Suprapubic skin (tissue), 4 donors: Measurements from ENCODE around the gene ITPR2. TPM values are rescaled to one million over a fixed set of nuclear protein-coding genes. Genes with fewer than 3 reads are reported as not detected.

Experiments used
- DNase-seq, 2 donors: peaks; one replicate each; pipeline ENCODE4 v3.0.0-alpha.2; 2019; ENCODE audit warnings: low spot score in 2 of 2
- H3K27ac ChIP-seq: fragments of 200-600 bp; sonication (generic); one replicate; pipeline ENCODE4 v1.5.1; 2019
- H3K27me3 ChIP-seq: fragments of 200-600 bp; sonication (generic); one replicate; pipeline ENCODE4 v1.5.1; 2019
- H3K36me3 ChIP-seq: fragments of 200-600 bp; sonication (generic); one replicate; pipeline ENCODE4 v1.5.1; 2019
- H3K4me1 ChIP-seq: fragments of 200-600 bp; sonication (generic); one replicate; pipeline ENCODE4 v1.5.1; 2019
- H3K4me3 ChIP-seq: fragments of 200-600 bp; sonication (generic); one replicate; pipeline ENCODE4 v1.5.1; 2019; ENCODE audit warnings: mild to moderate bottlenecking
- H3K9me3 ChIP-seq: fragments of 200-600 bp; sonication (generic); one replicate; pipeline ENCODE4 v1.5.1; 2019
- EP300 ChIP-seq: sonication (generic); formaldehyde crosslinking; IDR thresholded peaks from one replicate; pipeline ENCODE4 v1.6.1; 2017; ENCODE audit warnings: antibody characterized with exemption
- POLR2A ChIP-seq, 2 donors: fragments of 450-650 bp; IDR thresholded peaks; one replicate each; pipeline ENCODE4 v1.6.1; 2017; ENCODE audit warnings: antibody characterized with exemption in 2 of 2, mild to moderate bottlenecking in 2 of 2, moderate library complexity in 2 of 2
- POLR2AphosphoS5 ChIP-seq, 3 donors: sonication (generic); formaldehyde crosslinking; IDR thresholded peaks; one replicate each; pipeline ENCODE4 v1.6.1; 2017; ENCODE audit warnings: antibody characterized with exemption in 3 of 3
- WGBS: methylation state at CpG from one replicate; pipeline ENCODE4 v1.1.5; 2018; 5-methylcytosine and 5-hydroxymethylcytosine counted together
- total RNA-seq, 4 donors: library from RNA; depleted of rRNA; stranded (reverse); fragments of >200 nt; gene quantifications; one replicate each; pipeline ENCODE4 v1.1.0, GENCODE V29; 2016
- TF ChIP-seq, protein P1 (sequence below), 2 donors: fragments of 200-600 bp in 1 of 2; fragments of 450-650 bp in 1 of 2; sonication (generic) in 1 of 2; IDR thresholded peaks; one replicate each; pipeline ENCODE4 v1.5.1; 2016 to 2019; ENCODE audit warnings: antibody characterized with exemption in 2 of 2, mild to moderate bottlenecking in 1 of 2, moderate library complexity in 1 of 2

Gene ITPR2
- total RNA-seq, 4 donors from 2014 or later: 59.6 to 159 (median 72.1) TPM

DNA sequence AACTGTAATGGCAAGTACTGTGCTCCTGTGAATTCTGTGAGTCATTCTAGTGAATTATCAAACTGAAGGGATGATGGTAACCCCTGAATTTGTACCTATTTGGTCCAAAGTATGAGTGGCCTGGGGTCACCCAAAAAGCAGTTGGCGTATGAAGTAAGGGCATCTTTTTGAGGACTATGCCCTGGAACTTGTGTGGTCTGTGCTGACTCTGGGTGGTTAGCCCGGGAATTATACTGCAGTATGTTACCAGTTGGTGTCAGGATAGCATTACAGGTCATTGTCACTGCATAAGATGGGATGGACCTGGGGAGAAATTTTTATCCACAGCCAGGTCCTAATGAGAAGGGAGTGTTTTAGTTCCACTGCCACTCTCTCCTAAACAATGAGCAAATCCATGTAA, 462.9 kb downstream of the ITPR2 start:
- Histone ChIP-seq H3K36me3 (peaks cover 4% of the 10 kb centered on the region), H3K27me3 (no peaks in the 10 kb centered on the region), H3K9me3 (no peaks in the 10 kb centered on the region), H3K4me1 (no peaks in the 10 kb centered on the region), H3K27ac (no peak overlapping the region), H3K4me3 (no peak overlapping the region)
- 91% methylated on average over 2 of the region's 2 CpGs for WGBS
- no peak for TF ChIP-seq POLR2A (IDR thresholded peaks at IDR 0.05)
- TF ChIP-seq, protein P1, sequence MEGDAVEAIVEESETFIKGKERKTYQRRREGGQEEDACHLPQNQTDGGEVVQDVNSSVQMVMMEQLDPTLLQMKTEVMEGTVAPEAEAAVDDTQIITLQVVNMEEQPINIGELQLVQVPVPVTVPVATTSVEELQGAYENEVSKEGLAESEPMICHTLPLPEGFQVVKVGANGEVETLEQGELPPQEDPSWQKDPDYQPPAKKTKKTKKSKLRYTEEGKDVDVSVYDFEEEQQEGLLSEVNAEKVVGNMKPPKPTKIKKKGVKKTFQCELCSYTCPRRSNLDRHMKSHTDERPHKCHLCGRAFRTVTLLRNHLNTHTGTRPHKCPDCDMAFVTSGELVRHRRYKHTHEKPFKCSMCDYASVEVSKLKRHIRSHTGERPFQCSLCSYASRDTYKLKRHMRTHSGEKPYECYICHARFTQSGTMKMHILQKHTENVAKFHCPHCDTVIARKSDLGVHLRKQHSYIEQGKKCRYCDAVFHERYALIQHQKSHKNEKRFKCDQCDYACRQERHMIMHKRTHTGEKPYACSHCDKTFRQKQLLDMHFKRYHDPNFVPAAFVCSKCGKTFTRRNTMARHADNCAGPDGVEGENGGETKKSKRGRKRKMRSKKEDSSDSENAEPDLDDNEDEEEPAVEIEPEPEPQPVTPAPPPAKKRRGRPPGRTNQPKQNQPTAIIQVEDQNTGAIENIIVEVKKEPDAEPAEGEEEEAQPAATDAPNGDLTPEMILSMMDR (IDR thresholded peaks at IDR 0.05): no peak
- no peak for TF ChIP-seq EP300
- TF ChIP-seq POLR2AphosphoS5 (IDR thresholded peaks at IDR 0.05): no peak
- no peak for DNase-seq

DNA sequence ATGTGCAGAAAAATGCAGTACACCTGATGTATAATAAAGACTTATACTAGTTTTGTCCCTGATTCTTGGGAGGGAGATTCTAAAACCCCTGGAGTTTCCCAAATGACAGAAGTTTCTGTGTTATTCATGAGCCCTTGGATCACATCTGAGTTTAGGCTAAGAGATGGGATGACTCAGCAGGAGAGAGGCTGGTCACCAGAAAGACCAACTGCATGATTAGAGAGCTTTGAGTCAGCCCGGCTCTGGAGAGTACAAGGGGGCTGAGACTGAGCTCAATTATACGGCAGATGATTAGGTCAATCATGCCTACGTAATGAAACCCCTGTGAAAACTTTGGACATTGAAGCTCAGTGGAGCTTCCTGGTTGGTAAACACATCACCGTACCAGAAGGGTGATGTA, 463.4 kb downstream of the ITPR2 start:
- no peak for DNase-seq
- Histone ChIP-seq H3K4me3 (no peak overlapping the region), H3K36me3 (peaks cover 4% of the 10 kb centered on the region), H3K27me3 (no peaks in the 10 kb centered on the region), H3K9me3 (no peaks in the 10 kb centered on the region), H3K4me1 (no peaks in the 10 kb centered on the region), H3K27ac (no peak overlapping the region)
- no peak for TF ChIP-seq POLR2AphosphoS5 (IDR thresholded peaks at IDR 0.05)
- no peak for TF ChIP-seq EP300
- TF ChIP-seq, protein P1 (IDR thresholded peaks at IDR 0.05): no peak
- no peak for TF ChIP-seq POLR2A (IDR thresholded peaks at IDR 0.05)
- WGBS: 70% methylated on average over 4 of the region's 4 CpGs

DNA sequence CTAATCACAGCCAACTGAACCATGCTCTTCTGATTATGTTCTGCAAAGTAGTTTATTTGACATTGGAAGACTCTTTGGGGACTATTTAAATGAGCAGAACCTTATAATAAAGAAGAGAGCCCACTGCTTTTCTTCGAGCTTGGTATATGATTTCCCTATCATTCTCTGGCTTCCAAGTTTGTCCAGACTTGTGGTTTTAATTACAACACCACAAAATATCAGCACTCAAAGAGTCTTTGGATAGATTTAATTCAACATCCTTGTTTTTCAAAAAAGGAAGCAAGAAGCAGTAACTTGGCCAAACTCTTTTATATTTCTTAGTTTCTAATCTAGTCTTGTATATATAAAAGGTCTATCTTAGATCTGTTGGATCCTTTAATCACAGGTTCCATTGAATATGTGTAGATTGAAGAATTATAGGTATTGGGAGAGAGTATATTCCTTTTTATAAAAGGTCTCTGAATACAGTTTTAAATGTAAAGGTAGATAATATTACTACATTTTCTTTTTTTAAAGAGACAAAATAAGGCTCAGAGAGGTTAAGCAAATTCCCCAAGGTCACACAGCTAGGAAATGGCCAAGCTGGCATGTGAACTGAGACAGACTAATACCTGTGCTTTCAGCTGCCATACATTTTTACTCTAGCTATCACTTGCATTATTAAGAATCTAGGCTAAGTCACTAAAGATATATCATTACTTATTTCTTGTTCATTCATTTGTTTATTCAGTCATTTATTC, 464.8 kb downstream of the ITPR2 start:
- H3K9me3 ChIP-seq: no peaks in the 10 kb centered on the region
- H3K4me3 ChIP-seq: no peak overlapping the region
- H3K27me3 ChIP-seq: no peaks in the 10 kb centered on the region
- no peak overlapping the region for H3K27ac ChIP-seq
- no peaks in the 10 kb centered on the region for H3K4me1 ChIP-seq
- 76% methylated on average over 1 of the region's 1 CpG for WGBS
- peaks cover 4% of the 10 kb centered on the region for H3K36me3 ChIP-seq
- TF ChIP-seq POLR2AphosphoS5 (IDR thresholded peaks at IDR 0.05): no peak
- TF ChIP-seq POLR2A (IDR thresholded peaks at IDR 0.05): no peak
- TF ChIP-seq, protein P1 (IDR thresholded peaks at IDR 0.05): no peak
- no peak for TF ChIP-seq EP300
- no peak for DNase-seq

DNA sequence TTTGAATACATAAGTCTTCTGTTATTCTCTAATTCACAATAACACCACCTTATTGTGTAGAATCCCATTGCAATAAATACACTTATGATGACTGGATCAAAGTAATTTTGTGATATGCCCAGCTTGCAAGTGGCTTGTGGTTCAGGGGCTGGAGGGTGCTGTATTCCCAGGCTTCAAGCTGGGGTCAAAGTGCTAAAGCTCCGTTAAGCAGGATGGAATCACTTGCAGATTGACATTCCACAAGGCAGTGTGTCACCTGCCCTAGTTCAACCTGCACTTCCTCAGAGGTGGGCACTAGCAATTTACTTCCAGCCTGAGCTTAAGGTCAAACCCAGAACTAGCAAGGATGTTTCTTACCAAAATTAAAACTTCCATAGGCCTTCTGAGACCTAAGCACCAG, 471.0 kb downstream of the ITPR2 start:
- Histone ChIP-seq H3K27ac (no peak overlapping the region), H3K4me3 (no peak overlapping the region), H3K36me3 (no peaks in the 10 kb centered on the region), H3K4me1 (no peaks in the 10 kb centered on the region), H3K27me3 (no peaks in the 10 kb centered on the region), H3K9me3 (no peaks in the 10 kb centered on the region)
- 86% methylated on average over 1 of the region's 1 CpG for WGBS
- TF ChIP-seq POLR2A (IDR thresholded peaks at IDR 0.05): no peak
- TF ChIP-seq, protein P1 (IDR thresholded peaks at IDR 0.05): no peak
- TF ChIP-seq POLR2AphosphoS5 (IDR thresholded peaks at IDR 0.05): no peak
- TF ChIP-seq EP300: no peak
- no peak for DNase-seq

DNA sequence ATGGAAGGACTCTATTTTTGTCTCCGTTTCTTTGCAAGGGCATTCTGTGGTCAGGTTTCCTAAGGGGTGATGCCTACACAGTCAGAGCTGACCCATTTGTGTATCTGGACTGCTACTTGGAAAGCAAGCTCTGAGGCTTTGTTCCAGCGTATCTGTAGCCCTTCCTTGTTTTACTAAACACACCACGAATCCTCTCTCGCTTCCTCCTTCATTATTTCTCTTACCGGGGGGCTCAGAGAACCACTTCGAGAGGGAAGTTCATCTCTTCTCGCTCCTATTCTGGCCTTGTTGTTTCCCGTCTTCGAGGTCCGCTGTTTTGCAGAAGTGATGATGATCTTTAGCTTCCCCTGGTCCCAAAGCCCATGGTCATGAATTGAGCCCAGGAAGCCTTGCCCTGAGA, 472.9 kb downstream of the ITPR2 start:
- no peak overlapping the region for H3K4me3 ChIP-seq
- H3K27ac ChIP-seq: no peak overlapping the region
- WGBS: 85% methylated on average over 10 of the region's 10 CpGs
- H3K4me1 ChIP-seq: no peaks in the 10 kb centered on the region
- no peaks in the 10 kb centered on the region for H3K9me3 ChIP-seq
- H3K27me3 ChIP-seq: no peaks in the 10 kb centered on the region
- DNase-seq: no peak
- H3K36me3 ChIP-seq: no peaks in the 10 kb centered on the region
- TF ChIP-seq POLR2A (IDR thresholded peaks at IDR 0.05): no peak
- TF ChIP-seq, protein P1 (IDR thresholded peaks at IDR 0.05): no peak
- no peak for TF ChIP-seq EP300
- TF ChIP-seq POLR2AphosphoS5 (IDR thresholded peaks at IDR 0.05): no peak
